Cardiac septum (tissue), 1 donor: ENCODE results near the gene GGT6. TPM values are rescaled to one million over a fixed set of nuclear protein-coding genes. Genes with fewer than 3 reads are reported as not detected.
"Not testable (repeated sequence)": the region's sequence is repeated elsewhere in the genome, so short reads cannot be mapped to it uniquely, and the experiment has no call there.

Experiments
- DNase-seq: peaks from one replicate; pipeline ENCODE4 v3.0.0-alpha.2; 2020; ENCODE audit warnings: low spot score
- intact Hi-C: fragments of 100-400 bp; cut with DNase I; formaldehyde crosslinking; loops from one replicate; pipeline ENCODE4 v1.14.0; 2022
- total RNA-seq: library from RNA; stranded (reverse); fragmentation: NEBNext Ultra II Directional; extraction: Animal tissue kit (Norgen Biotek cat#: 25700); gene quantifications from one replicate; pipeline ENCODE4 v1.2.1, GENCODE V29; 2021
- donor health status: DM: no; HTN: no; CAD: no.

The GGT6 gene
- total RNA-seq, 1 donor from 2014 or later, result not detected

DNA sequence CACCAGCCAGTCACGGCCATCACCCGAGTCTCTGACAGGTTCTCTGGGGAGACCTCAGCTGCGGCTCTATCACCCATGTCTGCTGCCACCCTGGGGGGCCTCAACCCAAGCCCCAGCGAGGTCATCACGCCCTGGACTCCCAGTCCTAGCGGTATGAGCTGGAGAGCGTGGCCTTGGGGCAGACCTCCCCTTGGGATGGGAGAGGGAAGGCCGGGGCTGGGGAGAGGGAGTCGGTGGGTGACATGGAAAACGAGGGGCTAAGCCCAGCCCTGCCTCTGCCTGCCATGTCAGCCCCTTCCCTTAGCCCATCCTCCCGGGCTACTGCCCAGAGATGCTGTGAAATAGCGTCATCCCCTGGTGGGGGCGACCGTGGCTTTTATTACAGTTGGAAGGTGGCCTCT, 32.6 kb upstream of the GGT6 start:
- no peak for DNase-seq
- intact Hi-C loops, result no loop called here

DNA sequence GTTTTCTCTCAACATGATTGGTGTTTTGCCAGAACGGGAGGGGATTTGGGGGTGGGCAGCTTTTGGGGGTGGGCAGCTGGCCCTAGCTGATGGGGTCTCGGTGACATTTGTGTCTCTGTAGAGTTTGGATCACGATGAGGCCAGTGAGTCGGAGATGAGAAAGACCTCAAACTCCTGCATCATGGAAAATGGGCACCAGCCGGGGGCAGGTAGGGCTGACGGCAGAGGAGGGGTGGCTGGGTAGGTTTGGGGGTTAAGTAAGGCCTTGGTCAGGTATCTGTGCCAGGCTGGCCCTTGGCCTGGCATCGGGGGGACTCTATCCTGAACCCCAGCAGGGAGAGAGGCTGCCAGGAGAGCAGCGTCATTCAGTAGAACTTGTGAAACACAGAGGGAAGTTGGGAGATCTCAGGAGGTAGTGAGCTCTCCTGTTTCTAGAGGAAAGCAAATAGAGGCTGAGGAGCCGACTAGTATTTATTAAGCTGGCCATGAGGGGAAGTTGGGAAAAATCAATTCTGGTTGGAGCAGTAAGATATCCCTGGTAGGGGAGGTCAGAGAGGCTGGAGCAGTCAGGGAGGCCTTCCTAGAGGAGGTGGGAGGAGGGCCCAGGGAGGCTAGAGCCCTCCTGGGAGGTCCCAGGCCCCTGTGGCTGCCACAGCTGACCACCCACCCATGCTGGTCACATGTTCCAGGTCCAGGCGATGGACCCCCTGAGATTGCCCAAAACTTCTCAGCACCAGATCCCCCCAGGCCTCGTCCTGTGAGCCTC, 32.0 kb upstream of the GGT6 start:
- DNase-seq, result no peak
- intact Hi-C loops, result no loop called here

DNA sequence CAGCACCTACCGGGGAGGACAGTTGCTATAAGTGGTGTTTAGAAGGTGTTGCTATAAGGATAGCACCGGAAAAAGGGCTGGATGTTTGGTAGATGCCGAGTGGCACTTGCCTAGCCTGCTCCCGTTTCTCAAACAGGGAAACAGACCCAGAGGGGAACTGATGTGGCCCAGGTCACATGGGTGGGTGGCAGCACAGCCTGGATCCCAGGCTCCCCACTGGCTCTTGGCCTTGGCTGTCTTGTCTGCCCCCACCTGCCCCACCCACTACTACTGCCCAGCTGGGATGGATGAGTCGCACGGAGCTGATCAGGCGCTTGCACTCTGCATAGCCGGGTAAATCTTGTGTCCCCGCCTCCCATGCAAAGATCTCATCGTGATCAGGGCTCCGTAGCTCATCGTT, 31.2 kb upstream of the GGT6 start:
- no peak for DNase-seq

DNA sequence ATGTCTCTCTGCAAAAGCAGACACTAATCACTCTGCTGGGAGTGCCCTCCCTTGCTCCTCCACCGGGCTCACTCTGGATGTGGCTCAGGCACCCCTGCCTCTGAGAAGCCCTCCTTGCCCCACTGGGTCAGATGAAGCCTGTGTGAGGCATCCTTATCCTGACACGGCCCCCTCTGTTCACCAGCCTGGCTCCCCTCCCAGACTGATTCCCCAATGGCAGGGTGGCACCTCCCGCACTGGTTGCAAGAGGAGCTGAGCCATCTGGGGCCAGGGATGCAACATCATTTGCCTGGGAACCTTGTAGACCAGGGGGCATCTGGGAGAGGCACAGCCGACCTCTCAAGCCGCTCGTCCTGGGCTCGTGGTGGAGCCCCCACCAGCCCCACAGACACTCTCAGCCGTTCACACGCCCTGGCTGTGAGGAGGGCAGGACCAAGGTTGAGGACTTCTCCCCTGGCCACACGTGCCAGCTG, 30.6 kb upstream of the GGT6 start:
- DNase-seq, result no peak
- intact Hi-C loops, result no loop called here

More for the DNA sequence above, 31.2 kb upstream of the GGT6 start:
- intact Hi-C loops, result no loop called here

DNA sequence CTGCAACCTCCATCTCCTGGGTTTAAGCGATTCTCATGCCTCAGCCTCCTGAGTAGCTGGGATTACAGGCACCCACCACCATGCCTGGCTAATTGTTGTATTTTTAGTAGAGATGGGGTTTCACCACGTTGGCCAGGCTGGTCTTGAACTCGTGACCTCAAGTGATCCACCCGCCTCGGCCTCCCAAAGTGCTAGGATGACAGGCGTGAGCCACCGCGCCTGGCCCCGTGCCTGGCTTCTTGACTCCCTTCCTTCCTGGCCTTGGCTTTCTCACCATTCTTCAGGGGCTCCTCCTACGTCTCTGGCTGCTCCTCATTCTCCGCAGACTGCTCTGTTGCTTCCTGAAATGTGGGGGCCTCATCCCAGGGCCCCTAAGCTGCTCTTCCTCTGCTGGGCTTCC, 29.7 kb upstream of the GGT6 start:
- intact Hi-C loops, DNase-seq: not testable (repeated sequence)

DNA sequence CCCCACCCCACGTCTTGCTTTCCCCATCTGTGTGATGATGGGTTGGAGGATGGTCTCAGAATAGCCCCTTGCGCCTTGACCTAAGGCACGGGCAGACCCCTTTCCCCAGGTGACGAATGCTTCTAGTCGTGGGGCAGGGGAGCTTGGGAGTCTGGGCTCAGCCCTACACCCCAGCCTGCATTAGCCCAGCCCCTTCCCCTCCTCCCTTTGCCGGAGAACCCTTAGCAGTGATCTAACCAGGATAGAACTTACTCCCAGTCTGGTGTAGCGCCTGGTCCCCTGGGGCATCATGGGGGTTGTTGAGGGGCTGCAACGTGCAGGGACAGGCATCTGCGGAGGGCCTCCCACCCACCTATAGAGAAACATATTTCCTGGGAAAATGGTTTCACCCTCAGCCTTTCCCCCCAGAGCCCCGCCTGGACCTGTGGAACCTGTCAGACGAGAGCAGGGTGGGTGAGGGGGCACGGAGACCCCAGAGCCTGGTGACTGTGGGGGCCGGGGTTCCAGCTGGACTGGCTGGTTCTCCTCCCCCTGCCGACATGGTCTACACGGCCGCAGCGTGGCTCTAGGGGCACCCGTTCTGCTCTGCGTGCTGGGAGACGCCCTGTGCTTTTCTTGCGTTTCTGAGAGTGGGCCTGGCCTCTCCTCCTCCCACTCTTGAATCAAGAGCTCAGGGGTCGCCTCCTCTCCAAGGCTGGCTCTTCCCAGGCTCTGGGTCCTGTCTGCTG, 28.7 kb upstream of the GGT6 start:
- intact Hi-C loops, result no loop called here

DNA sequence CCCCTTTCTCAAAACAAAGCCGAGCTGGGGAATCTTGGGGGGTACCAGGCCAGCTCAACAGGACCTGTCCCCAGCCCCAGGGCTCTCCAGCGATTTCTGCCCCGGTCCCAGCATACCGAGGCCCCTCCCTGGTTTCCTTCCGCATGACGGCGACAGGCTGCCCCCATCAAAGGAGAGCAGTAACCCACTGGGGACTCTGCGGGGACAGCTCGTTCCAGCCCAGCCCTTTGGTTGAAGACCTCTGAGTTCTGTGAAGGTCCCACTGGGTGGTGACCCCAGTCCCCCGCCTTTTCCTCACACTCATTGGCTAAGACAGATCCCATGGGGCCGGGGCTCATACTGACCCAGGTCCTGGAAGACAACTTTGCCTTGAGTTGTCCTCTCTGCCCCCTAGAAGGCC, 28.0 kb upstream of the GGT6 start:
- intact Hi-C loops, result no loop called here
- no peak for DNase-seq

More for the DNA sequence above, 28.7 kb upstream of the GGT6 start:
- no peak for DNase-seq

DNA sequence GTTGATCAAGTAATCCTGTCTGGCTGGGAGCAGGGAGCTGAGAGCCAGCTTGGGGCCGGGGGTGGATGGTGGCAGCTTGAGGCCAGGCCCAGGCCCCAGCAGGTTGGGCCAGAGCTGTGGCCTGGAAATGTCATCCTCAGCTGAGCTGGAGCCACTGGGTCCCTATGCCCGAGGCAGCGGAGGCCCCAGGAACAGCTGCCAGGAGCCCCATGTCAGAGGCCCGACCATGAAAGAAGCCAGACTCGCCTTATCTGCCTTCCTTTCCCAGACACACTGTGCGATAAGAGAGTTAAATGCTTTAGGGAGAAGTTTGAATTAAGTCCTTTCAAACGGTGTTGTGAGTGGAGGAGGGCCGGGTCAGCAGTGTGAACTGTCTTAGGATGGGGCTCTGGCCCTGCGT, 27.4 kb upstream of the GGT6 start:
- intact Hi-C loops, result no loop called here
- DNase-seq, result no peak

DNA sequence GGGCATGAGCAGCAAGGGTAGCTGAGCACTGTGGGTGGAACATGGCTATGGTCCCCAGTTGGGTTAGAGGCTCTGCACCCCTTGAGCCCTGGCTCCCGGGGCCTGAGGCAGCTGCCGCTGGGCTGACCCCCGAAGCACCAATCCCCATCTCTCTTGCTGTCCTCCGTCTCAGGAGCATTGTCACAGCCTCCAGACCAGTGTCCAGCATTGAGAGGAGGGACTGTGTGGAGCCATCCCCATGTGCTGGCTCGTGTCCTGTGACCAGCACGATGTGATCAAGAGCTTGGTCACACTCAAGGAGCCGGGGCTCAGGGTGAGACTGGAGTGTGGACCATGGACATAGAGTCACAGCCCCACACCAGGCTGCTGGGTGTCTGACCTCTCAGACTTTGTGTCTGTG, 26.8 kb upstream of the GGT6 start:
- no peak for DNase-seq
- intact Hi-C loops, result no loop called here

DNA sequence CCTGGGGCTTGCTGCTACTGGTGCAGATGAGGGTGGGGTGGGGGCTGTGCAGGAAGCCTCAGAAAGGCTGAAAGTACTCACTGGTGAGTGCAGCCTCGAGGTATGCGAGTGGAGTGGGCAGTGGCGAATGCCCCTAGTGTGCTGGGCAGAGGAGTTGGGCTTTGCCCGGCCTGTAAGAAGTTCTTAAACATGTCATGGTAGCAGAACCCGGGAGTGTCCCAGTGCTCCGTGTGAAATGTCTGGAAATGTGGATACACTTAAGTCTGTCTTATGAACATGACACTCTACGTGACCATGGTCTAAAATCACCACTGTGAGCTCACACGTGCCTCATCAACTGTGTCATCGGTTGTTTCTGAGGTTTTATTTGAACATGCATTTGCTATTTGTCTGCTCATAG, 25.7 kb upstream of the GGT6 start:
- intact Hi-C loops, result no loop called here

DNA sequence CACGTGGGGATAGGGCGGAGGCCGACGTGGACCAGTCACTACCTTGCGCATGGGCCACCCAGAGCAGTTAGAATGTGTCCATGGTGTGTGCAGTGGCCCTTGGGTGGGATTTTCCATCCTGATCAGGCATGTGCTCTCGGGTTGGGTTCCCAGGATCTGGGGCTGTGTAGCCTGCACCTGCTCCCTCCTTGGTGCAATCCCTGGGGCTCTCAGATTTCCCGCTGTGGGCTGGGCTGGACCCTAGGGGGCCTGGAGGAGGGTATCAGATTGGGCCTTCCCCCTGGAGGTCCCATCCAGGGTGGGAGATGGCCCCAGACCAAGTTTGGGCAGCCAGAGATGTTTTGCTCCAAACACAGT, 25.2 kb upstream of the GGT6 start:
- intact Hi-C loops, result no loop called here
- no peak for DNase-seq

More for the DNA sequence above, 25.7 kb upstream of the GGT6 start:
- DNase-seq, result no peak

DNA sequence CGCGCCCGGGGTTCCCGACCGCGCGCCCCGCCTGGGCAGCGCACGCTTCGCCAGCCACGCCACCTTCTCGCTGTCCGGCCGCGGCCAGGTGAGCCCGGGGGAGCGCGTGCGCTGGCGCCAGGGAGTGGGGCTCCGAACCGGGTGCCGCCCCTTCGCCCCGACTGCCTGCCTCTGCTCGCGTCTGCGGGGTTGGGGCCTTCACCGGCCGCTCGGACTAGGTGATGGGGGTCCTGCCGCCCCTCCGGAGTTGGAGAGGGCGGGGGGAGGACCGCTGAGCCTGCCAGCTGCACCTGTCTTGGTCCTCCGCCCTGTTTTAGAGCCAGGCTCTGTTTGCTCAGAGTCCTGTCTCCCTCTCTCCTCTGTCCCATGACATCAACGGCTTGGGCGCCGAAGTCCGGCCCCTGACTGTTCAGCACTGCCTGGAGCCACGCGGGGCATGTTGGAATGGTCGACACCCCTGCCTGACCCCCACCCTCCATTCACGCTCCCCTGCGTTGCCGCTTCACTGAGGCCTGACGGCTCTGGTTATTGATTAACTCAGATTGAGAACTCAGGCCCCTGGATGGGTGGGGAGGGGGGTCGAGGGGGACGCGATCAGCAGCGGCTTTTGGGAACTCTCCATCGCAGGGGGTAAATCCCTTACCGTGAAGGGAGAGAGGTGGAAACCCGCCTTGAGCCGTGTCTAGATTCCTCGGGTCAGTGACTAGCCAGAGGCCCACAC, 24.7 kb upstream of the GGT6 start:
- DNase-seq, result no peak
- intact Hi-C loops, result no loop called here

DNA sequence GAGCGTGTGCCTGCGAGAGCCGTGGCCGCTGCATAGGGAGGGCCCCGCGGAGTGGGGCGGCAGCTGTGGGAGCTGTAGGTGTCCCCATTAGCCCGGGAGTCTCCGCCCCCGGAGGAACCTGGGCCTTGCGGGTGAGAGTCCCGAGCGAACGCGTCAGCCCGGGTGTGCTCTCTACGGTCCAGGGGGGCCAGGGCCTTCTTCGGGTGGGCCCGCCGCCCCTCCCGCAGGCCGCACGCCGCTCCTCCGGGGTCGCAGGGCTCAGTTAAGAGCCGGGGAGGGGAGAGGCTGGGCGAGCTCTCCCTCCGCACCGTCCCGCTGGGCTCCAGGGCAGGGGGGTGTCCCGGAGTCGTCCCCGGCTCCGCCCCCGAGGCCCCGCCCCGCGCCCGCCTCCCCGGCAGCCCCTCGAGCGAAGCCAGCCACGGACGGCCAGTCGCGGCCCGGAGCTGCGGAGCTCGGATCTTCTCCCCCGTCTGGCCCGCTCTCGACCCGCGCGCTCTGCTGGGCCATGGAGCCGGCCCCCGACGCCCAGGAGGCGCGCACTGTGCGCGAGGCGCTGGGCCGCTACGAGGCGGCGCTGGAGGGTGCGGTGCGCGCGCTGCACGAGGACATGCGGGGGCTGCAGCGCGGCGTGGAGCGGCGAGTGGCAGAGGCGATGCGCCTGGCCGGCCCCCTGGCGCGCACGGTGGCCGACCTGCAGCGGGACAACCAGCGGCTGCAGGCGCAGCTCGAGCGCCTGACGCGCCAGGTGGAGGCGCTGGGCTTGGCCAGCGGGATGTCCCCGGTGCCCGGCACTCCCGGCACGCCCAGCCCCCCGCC, 23.9 kb upstream of the GGT6 start, which contains the start of gene SMTNL2:
SMTNL2 (plus strand) TSS at position 429 of the 816 bp plus-strand sequence; CDS start at position 506, 77 bp downstream.
- intact Hi-C loops, result no loop called here
- DNase-seq, result no peak

DNA sequence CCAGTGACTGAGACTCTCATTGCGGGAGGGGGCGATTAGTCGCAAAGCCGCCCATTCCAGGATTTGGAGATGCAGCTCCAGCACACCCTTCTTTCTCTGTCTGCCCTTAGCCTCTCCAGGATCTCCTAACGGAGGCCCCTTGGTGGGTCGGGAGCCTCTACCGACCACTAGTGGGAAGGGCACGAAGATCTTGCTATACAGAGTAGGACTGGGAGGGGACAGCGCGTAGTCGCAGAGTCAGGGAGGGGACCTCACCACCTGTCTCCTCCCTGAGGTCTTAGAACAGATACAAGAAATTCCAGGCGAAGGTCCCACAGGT, 23.4 kb upstream of the GGT6 start:
- DNase-seq, result no peak
- intact Hi-C loops, result no loop called here

DNA sequence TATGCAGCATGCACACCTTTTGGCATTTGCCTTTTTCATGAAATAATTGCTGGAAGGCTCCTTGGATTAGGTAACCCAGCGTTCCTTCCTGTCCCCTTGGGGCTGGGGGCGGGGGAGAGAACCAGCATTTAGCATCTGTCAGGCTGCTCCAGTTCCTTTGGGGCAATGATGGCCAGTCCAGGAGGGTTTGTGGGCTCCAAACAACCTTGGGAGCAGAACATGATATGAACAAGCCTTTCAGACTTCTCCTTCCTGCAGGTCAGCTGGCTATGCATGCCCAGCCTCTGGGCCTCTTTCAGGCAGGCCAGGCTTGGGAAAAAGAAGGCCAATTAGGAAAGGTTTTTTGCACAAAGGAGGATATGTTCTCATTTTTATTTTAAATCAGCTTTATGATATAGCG, 22.8 kb upstream of the GGT6 start:
- intact Hi-C loops, result no loop called here
- no peak for DNase-seq

DNA sequence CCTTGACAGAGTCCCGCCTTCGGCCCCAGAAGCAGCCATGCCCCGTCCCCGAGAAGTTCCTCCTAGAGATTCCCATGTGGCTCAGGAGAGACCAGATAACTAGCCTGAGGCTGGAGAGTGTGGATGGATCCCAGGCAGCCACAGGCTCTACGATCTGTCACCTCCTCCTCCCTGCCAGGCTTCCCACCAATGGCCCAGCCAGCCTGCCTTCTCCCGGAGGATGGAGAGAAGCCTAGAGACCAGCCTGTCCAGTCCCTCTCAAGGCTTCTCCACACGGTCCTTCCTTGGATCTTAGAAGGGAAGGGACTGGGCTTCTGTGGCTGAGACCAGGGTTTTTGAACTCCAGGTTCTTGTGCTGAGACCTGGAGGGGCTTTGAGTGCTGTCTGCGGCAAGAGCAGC, 22.3 kb upstream of the GGT6 start:
- intact Hi-C loops, result no loop called here
- no peak for DNase-seq

DNA sequence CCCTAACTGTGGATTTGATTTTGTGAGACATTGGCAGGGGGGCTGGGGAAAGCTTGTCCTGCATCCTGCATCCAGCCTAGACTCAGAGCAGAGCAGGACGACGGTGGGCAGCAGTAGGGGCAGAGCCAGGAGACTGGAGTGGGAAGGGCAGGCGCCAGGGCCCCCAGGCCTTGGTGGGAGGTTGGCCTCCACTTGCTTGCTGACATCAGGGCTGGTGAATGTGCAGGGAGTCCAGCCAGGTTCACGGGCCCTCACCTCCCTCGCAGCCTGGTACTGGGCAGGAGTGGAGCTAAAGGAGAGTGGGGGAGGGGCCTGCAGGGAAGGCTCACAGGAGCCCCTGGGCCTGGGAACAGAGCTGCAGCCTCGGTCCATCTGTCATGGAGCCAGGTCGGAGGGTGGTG, 21.7 kb upstream of the GGT6 start:
- no peak for DNase-seq

DNA sequence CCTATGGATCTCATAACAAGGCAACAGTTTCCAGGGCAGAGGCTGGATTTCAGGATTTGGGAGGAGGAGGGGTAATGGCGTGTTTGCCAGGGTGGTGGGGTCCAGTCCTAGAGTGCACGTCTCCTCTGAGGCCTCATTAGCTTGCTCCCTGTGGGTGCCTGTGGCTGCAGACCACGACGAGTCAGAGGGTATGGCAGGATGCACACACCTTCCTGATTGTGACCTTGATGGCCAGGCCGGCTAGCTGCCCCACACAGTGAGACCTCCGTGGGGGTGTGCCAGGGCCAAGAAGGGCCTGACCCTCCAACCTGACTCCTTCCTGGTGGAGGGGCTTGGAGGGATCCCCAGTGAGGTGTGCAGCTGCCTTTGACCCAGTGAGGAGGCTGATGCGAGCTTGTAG, 19.9 kb upstream of the GGT6 start:
- intact Hi-C loops, result no loop called here
- DNase-seq, result no peak

More for the DNA sequence above, 21.7 kb upstream of the GGT6 start:
- intact Hi-C loops, result no loop called here

DNA sequence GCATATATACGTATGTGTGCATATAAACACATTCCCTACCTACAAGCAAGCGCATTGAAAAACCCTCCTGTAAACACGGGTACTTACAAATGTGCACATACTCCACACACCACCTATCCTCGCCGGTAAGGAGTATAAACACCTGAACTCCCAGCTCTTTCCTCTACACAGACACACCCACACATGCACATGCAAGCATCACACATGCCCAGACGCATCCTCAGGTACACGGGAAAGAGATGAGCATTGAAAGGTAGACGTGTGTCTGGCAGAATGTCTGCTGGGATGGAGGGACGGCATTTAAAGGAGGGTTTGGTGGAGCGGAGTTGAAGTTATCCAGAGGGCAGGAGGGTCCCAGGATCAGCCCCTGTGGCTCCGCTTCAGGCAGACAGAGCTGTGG, 19.3 kb upstream of the GGT6 start:
- intact Hi-C loops, result no loop called here
- no peak for DNase-seq

DNA sequence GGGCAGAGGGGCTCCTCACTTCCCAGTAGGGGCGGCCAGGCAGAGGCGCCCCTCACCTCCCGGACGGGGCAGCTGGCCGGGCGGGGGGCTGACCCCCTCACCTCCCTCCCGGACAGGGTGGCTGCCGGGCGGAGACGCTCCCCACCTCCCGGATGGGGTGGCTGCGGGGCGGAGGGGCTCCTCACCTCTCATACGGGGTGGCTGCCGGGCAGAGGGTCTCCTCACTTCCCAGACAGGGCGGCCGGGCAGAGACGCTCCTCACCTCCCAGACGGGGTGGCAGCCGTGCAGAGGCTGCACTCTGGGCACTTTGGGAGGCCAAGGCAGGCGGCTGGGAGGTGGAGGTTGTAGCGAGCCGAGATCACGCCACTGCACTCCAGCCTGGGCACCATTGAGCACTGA, 18.0 kb upstream of the GGT6 start:
- DNase-seq, intact Hi-C loops: not testable (repeated sequence)
